GM12864 (cell line): ENCODE results near the gene SORCS1.

Experiments
- DNase-seq: peaks from one replicate; pipeline ENCODE4 v3.0.0-alpha.2; 2011; ENCODE audit warnings: low read depth
- H3K4me3 ChIP-seq: 2 replicates; pipeline ENCODE4 v1.5.1; 2011; ENCODE audit warnings: mild to moderate bottlenecking, low read depth, low read length, control low read depth
- CTCF ChIP-seq: IDR thresholded peaks from 2 replicates; pipeline ENCODE4 v1.5.1; 2011; ENCODE audit warnings: low read depth, mild to moderate bottlenecking, moderate library complexity, low read length, control low read depth, inconsistent platforms; ENCODE audit errors: missing control alignments

SORCS1 gene

GRCh38 chr10:107092321-107092720, 72.2 kb downstream of the SORCS1 start:
- DNase-seq = no peak
- H3K4me3 ChIP-seq = no peak overlapping the region
- no peak for TF ChIP-seq CTCF

GRCh38 chr10:107091126-107091525, 73.4 kb downstream of the SORCS1 start:
- no peak for DNase-seq
- no peak overlapping the region for H3K4me3 ChIP-seq
- TF ChIP-seq CTCF = no peak

DNA sequence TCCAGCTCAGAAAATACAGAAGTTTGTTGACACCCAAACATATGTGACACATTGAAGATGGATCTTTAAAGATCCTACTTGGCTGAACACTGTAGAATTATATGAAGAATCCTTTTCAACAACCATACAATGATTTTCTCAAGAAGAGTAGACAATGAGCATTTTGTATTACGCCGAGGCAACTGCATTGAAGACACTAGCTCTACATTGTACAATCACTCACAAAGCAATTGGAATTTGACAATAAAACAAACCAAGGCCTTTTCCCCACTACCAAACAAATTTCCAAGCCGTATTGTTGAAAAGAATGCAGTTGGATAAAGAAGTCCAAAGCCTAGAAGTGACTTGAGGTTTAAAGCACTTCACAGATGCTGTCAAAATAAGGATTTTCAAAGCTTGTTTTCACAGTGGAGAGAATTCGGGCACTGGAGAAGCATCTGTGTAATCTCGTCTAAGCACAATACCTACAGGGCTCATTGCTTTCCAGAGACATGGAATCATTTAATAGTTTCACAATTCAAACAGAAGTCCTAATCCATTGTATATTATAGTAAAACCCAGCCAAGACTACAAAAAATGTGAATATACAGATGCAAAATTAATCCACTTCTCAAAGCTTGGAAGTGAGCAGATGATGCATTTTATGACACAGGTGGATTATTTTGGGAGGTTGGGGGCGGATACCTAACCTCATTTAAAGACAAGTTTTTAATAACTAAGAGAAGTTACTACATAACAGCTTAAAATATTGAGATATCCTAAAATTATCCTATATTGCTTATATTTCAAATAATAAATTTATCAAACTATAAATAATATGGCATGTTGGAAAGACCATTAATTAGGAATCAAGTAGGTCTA, 78.6 kb downstream of the SORCS1 start:
- DNase-seq = no peak
- H3K4me3 ChIP-seq = no peak overlapping the region
- TF ChIP-seq CTCF = no peak

DNA sequence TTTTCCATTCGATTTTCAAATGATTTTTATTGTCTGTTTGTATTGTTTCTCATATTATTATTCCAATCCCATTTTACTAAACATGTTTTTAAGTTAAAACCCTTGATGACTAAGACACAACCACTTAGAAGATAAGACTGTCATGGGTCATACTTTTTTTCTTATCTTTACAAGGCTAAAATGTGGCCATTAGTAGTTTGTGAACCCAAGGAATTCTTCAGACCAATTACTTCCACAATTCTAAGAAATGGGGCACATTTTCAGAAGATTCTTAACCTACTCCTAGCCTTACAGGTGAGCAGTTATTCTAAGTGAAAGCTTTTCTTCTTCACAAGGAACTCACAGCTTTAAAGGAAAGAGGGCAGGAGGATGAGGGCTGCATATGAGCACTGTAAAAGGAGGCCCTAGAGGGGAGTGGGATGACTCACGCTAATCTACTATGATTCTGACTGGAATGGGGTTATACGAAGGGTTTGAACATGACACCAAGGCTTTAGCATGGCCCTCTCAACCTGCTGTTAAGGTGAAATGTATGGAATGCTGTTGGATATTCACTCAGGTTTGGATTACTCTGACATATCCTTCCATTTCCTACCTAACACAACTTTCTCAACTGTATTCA, 81.0 kb downstream of the SORCS1 start:
- no peak for TF ChIP-seq CTCF
- DNase-seq = no peak
- no peak overlapping the region for H3K4me3 ChIP-seq

- H3K4me3 ChIP-seq = no peak overlapping the region
- TF ChIP-seq CTCF = no peak
- no peak for DNase-seq
These were observed 82.9 kb downstream of the SORCS1 start for GRCh38 chr10:107081644-107082043.

GRCh38 chr10:107075117-107075516, 89.4 kb downstream of the SORCS1 start:
- no peak overlapping the region for H3K4me3 ChIP-seq
- DNase-seq = no peak
- no peak for TF ChIP-seq CTCF

- TF ChIP-seq CTCF = no peak
- no peak for DNase-seq
These were observed 91.7 kb downstream of the SORCS1 start for GRCh38 chr10:107072786-107073185.

More at GRCh38 chr10:107072786-107073185, 91.7 kb downstream of the SORCS1 start:
- no peak overlapping the region for H3K4me3 ChIP-seq
